GM12878 (cell line): ENCODE results near the gene MARCHF6. TPM values are rescaled to one million over a fixed set of nuclear protein-coding genes. Genes with fewer than 3 reads are reported as not detected.

Experiments used
- BACH1 ChIP-seq: fragments of 450-650 bp; IDR thresholded peaks from 2 replicates; pipeline ENCODE4 v1.6.1; 2017; ENCODE audit warnings: mild to moderate bottlenecking, borderline replicate concordance
- BHLHE40 ChIP-seq, 2 experiments: fragments of 450-650 bp in 1 of 2; IDR thresholded peaks; 2 replicates each; pipeline ENCODE4 v1.6.1; 2011 to 2017; ENCODE audit warnings: low read depth in 2 of 2, borderline replicate concordance in 1 of 2, improper control_type of control experiment in 1 of 2, low read length in 1 of 2, mild to moderate bottlenecking in 1 of 2
- BMI1 ChIP-seq: fragments of 450-650 bp; IDR thresholded peaks from 2 replicates; pipeline ENCODE4 v1.6.1; 2016; ENCODE audit warnings: mild to moderate bottlenecking, moderate library complexity, borderline replicate concordance
- BRCA1 ChIP-seq: IDR thresholded peaks from 2 replicates; pipeline ENCODE4 v1.6.1; 2011; ENCODE audit warnings: low read depth, low read length, improper control_type of control experiment
- CREB1 ChIP-seq: IDR thresholded peaks from 2 replicates; pipeline ENCODE4 v1.6.1; 2012; ENCODE audit warnings: low read depth, mild to moderate bottlenecking, inconsistent platforms
- EED ChIP-seq: sonication (generic); IDR thresholded peaks from 2 replicates; pipeline ENCODE4 v1.6.1; 2016; ENCODE audit warnings: antibody characterized with exemption, low read depth
- GATAD2B ChIP-seq: fragments of 450-650 bp; conservative IDR thresholded peaks from 2 replicates; pipeline ENCODE4 v1.6.1; 2017; ENCODE audit warnings: low read depth, mild to moderate bottlenecking, moderate library complexity
- HCFC1 ChIP-seq: fragments of 150-350 bp; IDR thresholded peaks from 2 replicates; pipeline ENCODE4 v1.6.1; 2014; ENCODE audit warnings: low read length
- IKZF2 ChIP-seq, 2 experiments: fragments of 450-650 bp; IDR thresholded peaks; 2 replicates each; pipeline ENCODE4 v1.6.1; 2017; ENCODE audit warnings: mild to moderate bottlenecking in 2 of 2, moderate library complexity in 2 of 2
- JUNB ChIP-seq: IDR thresholded peaks from 2 replicates; pipeline ENCODE4 v1.6.1; 2016; ENCODE audit warnings: antibody characterized with exemption, mild to moderate bottlenecking
- KLF5 ChIP-seq: fragments of 450-650 bp; IDR thresholded peaks from 2 replicates; pipeline ENCODE4 v1.6.1; 2014; ENCODE audit warnings: mild to moderate bottlenecking; ENCODE audit not compliant: partially characterized antibody
- MTA2 ChIP-seq: fragments of 450-650 bp; IDR thresholded peaks from 2 replicates; pipeline ENCODE4 v1.6.1; 2016; ENCODE audit warnings: low read depth, mild to moderate bottlenecking, moderate library complexity
- MYB ChIP-seq: fragments of 150-350 bp; IDR thresholded peaks from 2 replicates; pipeline ENCODE4 v1.6.1; 2014; ENCODE audit warnings: mild to moderate bottlenecking, low read depth, low read length, borderline replicate concordance
- NBN ChIP-seq: fragments of 450-650 bp; IDR thresholded peaks from 2 replicates; pipeline ENCODE4 v1.6.1; 2016
- POLR2AphosphoS2 ChIP-seq: IDR thresholded peaks from 2 replicates; pipeline ENCODE4 v1.6.1; 2011; ENCODE audit warnings: low read depth, mild to moderate bottlenecking, low read length, improper control_type of control experiment, moderate library complexity
- RBBP5 ChIP-seq: fragments of 200-600 bp; sonication (generic); conservative IDR thresholded peaks from 2 replicates; pipeline ENCODE4 v1.6.1; 2016
- RCOR1 ChIP-seq: conservative IDR thresholded peaks from 2 replicates; pipeline ENCODE4 v1.6.1; 2012; ENCODE audit warnings: low read depth, low read length, improper control_type of control experiment
- RFX5 ChIP-seq: IDR thresholded peaks from 2 replicates; pipeline ENCODE4 v1.6.1; 2011; ENCODE audit warnings: low read depth, low read length, improper control_type of control experiment
- SUZ12 ChIP-seq: fragments of 200-600 bp; sonication (generic); IDR thresholded peaks from one replicate; pipeline ENCODE4 v1.6.1; 2018; ENCODE audit warnings: antibody characterized with exemption, mild to moderate bottlenecking; ENCODE audit not compliant: unreplicated experiment
- TARDBP ChIP-seq: IDR thresholded peaks from 2 replicates; pipeline ENCODE4 v1.6.1; 2016; ENCODE audit warnings: borderline replicate concordance
- TCF3 ChIP-seq: IDR thresholded peaks from 2 replicates; pipeline ENCODE4 v1.6.1; 2012; ENCODE audit warnings: low read depth, mild to moderate bottlenecking, low read length, borderline replicate concordance; ENCODE audit not compliant: insufficient read depth
- WRNIP1 ChIP-seq: IDR thresholded peaks from 2 replicates; pipeline ENCODE4 v1.6.1; 2011; ENCODE audit warnings: low read depth, low read length, improper control_type of control experiment, borderline replicate concordance
- ZNF24 ChIP-seq: fragments of 450-650 bp; IDR thresholded peaks from 2 replicates; pipeline ENCODE4 v1.6.1; 2017; ENCODE audit warnings: antibody characterized with exemption, mild to moderate bottlenecking
- polyA plus RNA-seq, 11 experiments: library from polyadenylated mRNA; depleted of rRNA in 4 of 11; unstranded in 6 of 11; stranded (reverse) in 5 of 11; fragments of >200 nt; fragmentation: Nextera tagmentation in 4 of 11; fragmentation: Illumina TruSeq in 1 of 11; extraction: Ambion mirVana in 4 of 11; extraction: Trizol in 1 of 11; gene quantifications; 1 replicate in 1 of 11; 2 replicates in 10 of 11; pipeline versions ENCODE4 v1.2.1 to v1.2.3, GENCODE V29; 2011 to 2016; ENCODE audit warnings: inconsistent platforms in 2 of 11, missing spikeins in 2 of 11, low read depth in 1 of 11
- total RNA-seq, 4 experiments: library from RNA; depleted of rRNA in 3 of 4; stranded (reverse); fragments of >200 nt in 3 of 4; fragmentation: Illumina TruSeq in 1 of 4; extraction: Trizol in 1 of 4; gene quantifications; 2 replicates each; pipeline versions ENCODE4 v1.2.1 to v1.2.3, GENCODE V29; 2013 to 2021
- TF ChIP-seq, protein P1 (sequence below): fragments of 450-650 bp; IDR thresholded peaks from 2 replicates; pipeline ENCODE4 v1.6.1; 2017; ENCODE audit warnings: mild to moderate bottlenecking
- TF ChIP-seq, protein P2 (sequence below): fragments of 450-650 bp; formaldehyde crosslinking; IDR thresholded peaks from 2 replicates; pipeline ENCODE4 v1.4.0; 2020; ENCODE audit warnings: mild to moderate bottlenecking, moderate library complexity
- TF ChIP-seq, protein P3 (sequence below): IDR thresholded peaks from 2 replicates; pipeline ENCODE4 v1.6.1; 2011; ENCODE audit warnings: mild to moderate bottlenecking, low read depth, low read length, moderate library complexity; ENCODE audit not compliant: insufficient replicate concordance

The MARCHF6 gene
- total and polyA plus RNA-seq, 10 of the 15 experiments (the other 5 are each of a cell fraction or from before 2014, with no cell fraction given), result 39.1 to 172 (median 61.0) TPM

DNA sequence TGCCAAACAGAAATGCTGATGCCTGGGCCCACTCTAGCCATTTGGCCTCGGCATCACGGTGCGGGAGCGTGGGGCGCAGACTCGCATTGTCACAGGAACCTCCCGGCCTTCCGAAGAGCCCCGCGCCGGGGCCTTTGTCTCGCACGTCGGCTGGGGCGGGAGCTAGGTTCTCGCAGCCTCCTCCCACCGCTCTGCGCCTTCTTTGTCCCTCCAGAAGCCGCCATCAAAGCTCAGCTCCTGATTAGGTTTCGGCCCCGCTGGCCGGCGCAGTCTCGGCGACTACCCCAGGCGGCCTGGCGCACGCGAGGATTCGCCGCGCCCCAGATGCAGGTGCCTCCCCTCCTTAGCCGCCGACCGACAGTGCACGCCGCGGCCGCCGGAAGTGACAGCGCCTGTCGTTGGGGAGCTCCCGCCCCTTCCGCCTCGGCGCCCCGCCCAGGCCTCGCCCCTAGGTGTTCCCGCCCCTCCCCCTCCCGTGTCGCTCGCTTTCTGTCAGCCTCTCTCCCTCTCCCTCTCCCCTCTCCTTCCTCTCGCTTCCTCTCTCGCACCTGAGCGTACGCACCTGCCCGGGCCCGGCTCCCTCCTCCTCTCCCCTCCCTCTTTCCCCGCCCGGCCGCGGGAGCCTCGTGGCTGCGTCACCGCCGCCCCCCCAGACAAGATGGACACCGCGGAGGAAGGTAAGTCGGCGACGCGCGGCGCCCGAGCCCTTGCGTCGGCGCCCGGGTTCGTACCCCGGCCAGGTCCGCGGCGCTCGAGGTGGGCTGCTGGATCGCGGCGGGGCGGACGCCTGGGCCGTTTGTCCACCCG is at the start of gene MARCHF6 (continued):
- TF ChIP-seq RBBP5, result no peak
- TF ChIP-seq KLF5, result peak; percentile 26
- TF ChIP-seq GATAD2B, result peak; percentile 75
- peak; percentile 94 for TF ChIP-seq POLR2AphosphoS2
- TF ChIP-seq HCFC1, result 0 out of 2 replicates have a peak, but pooled peaks have one; percentile 40
- TF ChIP-seq IKZF2 (IDR thresholded peaks at IDR 0.05), result no peak; a peak in 2 of 4 replicates
- no peak for TF ChIP-seq MYB
- peak; percentile 36; the same call in 1 of the 2 replicates for TF ChIP-seq TARDBP
- TF ChIP-seq JUNB, result no peak
- peak; percentile 70; the same call in 1 of the 2 replicates for TF ChIP-seq TCF3
- no peak for TF ChIP-seq SUZ12
- TF ChIP-seq EED, result no peak
- TF ChIP-seq BACH1, result peak; percentile 96
- peak; percentile 89 for TF ChIP-seq CREB1
- TF ChIP-seq BRCA1, result no peak
- TF ChIP-seq RFX5, result no peak
- TF ChIP-seq, protein P1, sequence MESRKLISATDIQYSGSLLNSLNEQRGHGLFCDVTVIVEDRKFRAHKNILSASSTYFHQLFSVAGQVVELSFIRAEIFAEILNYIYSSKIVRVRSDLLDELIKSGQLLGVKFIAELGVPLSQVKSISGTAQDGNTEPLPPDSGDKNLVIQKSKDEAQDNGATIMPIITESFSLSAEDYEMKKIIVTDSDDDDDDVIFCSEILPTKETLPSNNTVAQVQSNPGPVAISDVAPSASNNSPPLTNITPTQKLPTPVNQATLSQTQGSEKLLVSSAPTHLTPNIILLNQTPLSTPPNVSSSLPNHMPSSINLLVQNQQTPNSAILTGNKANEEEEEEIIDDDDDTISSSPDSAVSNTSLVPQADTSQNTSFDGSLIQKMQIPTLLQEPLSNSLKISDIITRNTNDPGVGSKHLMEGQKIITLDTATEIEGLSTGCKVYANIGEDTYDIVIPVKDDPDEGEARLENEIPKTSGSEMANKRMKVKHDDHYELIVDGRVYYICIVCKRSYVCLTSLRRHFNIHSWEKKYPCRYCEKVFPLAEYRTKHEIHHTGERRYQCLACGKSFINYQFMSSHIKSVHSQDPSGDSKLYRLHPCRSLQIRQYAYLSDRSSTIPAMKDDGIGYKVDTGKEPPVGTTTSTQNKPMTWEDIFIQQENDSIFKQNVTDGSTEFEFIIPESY, result no peak
- TF ChIP-seq, protein P2, sequence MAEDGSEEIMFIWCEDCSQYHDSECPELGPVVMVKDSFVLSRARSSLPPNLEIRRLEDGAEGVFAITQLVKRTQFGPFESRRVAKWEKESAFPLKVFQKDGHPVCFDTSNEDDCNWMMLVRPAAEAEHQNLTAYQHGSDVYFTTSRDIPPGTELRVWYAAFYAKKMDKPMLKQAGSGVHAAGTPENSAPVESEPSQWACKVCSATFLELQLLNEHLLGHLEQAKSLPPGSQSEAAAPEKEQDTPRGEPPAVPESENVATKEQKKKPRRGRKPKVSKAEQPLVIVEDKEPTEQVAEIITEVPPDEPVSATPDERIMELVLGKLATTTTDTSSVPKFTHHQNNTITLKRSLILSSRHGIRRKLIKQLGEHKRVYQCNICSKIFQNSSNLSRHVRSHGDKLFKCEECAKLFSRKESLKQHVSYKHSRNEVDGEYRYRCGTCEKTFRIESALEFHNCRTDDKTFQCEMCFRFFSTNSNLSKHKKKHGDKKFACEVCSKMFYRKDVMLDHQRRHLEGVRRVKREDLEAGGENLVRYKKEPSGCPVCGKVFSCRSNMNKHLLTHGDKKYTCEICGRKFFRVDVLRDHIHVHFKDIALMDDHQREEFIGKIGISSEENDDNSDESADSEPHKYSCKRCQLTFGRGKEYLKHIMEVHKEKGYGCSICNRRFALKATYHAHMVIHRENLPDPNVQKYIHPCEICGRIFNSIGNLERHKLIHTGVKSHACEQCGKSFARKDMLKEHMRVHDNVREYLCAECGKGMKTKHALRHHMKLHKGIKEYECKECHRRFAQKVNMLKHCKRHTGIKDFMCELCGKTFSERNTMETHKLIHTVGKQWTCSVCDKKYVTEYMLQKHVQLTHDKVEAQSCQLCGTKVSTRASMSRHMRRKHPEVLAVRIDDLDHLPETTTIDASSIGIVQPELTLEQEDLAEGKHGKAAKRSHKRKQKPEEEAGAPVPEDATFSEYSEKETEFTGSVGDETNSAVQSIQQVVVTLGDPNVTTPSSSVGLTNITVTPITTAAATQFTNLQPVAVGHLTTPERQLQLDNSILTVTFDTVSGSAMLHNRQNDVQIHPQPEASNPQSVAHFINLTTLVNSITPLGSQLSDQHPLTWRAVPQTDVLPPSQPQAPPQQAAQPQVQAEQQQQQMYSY (CRISPR knock-in tag), result no peak
- TF ChIP-seq NBN, result peak; percentile 81; the same call in 1 of the 2 replicates
- no peak for TF ChIP-seq BMI1
- TF ChIP-seq RCOR1, result no peak
- TF ChIP-seq ZNF24, result no peak
- no peak for TF ChIP-seq WRNIP1
- peak; percentile 17; the same call in 1 of the 2 replicates for TF ChIP-seq MTA2
- TF ChIP-seq, protein P3, sequence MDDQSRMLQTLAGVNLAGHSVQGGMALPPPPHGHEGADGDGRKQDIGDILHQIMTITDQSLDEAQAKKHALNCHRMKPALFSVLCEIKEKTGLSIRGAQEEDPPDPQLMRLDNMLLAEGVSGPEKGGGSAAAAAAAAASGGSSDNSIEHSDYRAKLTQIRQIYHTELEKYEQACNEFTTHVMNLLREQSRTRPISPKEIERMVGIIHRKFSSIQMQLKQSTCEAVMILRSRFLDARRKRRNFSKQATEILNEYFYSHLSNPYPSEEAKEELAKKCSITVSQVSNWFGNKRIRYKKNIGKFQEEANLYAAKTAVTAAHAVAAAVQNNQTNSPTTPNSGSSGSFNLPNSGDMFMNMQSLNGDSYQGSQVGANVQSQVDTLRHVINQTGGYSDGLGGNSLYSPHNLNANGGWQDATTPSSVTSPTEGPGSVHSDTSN, result no peak
- TF ChIP-seq BHLHE40 (IDR thresholded peaks at IDR 0.05; ENCODE audit: borderline replicate concordance in 1 of 2, low read depth in 2 of 2, low read length in 1 of 2), result peak; percentile 75 to 96; a peak in 3 of 4 replicates
